ENCODE measurements around the gene NCOR1. TPM values are rescaled to one million over a fixed set of nuclear protein-coding genes. Genes with fewer than 3 reads are reported as not detected.
A peak's percentile ranks its signal among the peaks of the same experiment; 100 is the strongest.

The NCOR1 gene
- total and polyA plus RNA-seq, 2 of the 13 experiments (the other 11 are each of a cell fraction or from before 2014, with no cell fraction given), result 57.0 to 71.7 TPM

GRCh38 chr17:16050844-16051243 lies 164.5 kb downstream of the NCOR1 start:
- no peak overlapping the region for H3K4me3 ChIP-seq (replicated peaks in 1 of 3; ENCODE audit: insufficient read depth in 1 of 3, low read depth in 2 of 3, low read length in 3 of 3)
- ChIA-PET POLR2A (interaction anchor here (1.4 kb wide), 1 partner anchor 9 kb away, joined by 3 read pairs; no protein-coding TSS in a partner anchor), CTCF (ENCODE audit: low intra/inter-chr PET ratio, low total read pairs) (no interaction called here)
- H2AFZ ChIP-seq (ENCODE audit: low read length), result no peak overlapping the region
- no peaks in the 10 kb centered on the region for H4K20me1 ChIP-seq (ENCODE audit: insufficient read depth, low read length)
- H3K4me1 ChIP-seq (ENCODE audit: insufficient read depth, low read length), result no peaks in the 10 kb centered on the region
- FAIRE-seq (no peak), DNase-seq (ENCODE audit: low spot score) (no peak), ATAC-seq (no peak)
- WGBS (ENCODE audit: low lambda C conversion rate), result 96% methylated on average over 6 of the region's 6 CpGs
- no peak overlapping the region for H3K27ac ChIP-seq (ENCODE audit: extremely low read length, insufficient read depth, low read length)
- no TSS peak for BruUV-seq (replicated peaks)
- no peaks in the 10 kb centered on the region for H3K9me3 ChIP-seq (ENCODE audit: low read length)
- no peaks in the 10 kb centered on the region for H3K27me3 ChIP-seq (ENCODE audit: control insufficient read depth in 1 of 2, insufficient read depth in 2 of 2, low read length in 2 of 2)
- no peaks in the 10 kb centered on the region for H3K79me2 ChIP-seq (ENCODE audit: insufficient read depth, low read length)
- intact Hi-C loops (cut with micrococcal nuclease; ENCODE audit: unreplicated experiment), result no loop called here
- TF ChIP-seq SNAPC2 (CRISPR knock-in tag; IDR thresholded peaks at IDR 0.05) (no peak), ZNF121 (CRISPR knock-in tag; IDR thresholded peaks at IDR 0.05) (peak; percentile 39; the same call in 1 of the 2 replicates)
- H3K4me2 ChIP-seq (ENCODE audit: low read depth, low read length), result no peak overlapping the region
- in situ Hi-C loops (cut with HindIII; ENCODE audit: extremely low pct_ligation_motif_present, low pct_unique_long_range_greater_than_20kb), result no loop called here
- peaks cover 13 to 62% of the 10 kb centered on the region in 2 experiments for H3K36me3 ChIP-seq (replicated peaks in 1 of 2; ENCODE audit: control insufficient read depth in 1 of 2, insufficient read depth in 2 of 2, low read length in 2 of 2)
- H3K9ac ChIP-seq (ENCODE audit: insufficient read depth, low read depth, low read length), result no peak overlapping the region

GRCh38 chr17:16048811-16049449 lies 166.4 kb downstream of the NCOR1 start:
- Histone ChIP-seq H3K79me2 (ENCODE audit: insufficient read depth, low read length) (no peaks in the 10 kb centered on the region), H3K9ac (ENCODE audit: insufficient read depth, low read depth, low read length) (no peak overlapping the region), H2AFZ (ENCODE audit: low read length) (no peak overlapping the region), H3K4me2 (ENCODE audit: low read depth, low read length) (no peak overlapping the region), H4K20me1 (ENCODE audit: insufficient read depth, low read length) (no peaks in the 10 kb centered on the region), H3K4me1 (ENCODE audit: insufficient read depth, low read length) (peaks cover 11% of the 10 kb centered on the region), H3K27ac (ENCODE audit: extremely low read length, insufficient read depth, low read length) (no peak overlapping the region), H3K9me3 (ENCODE audit: low read length) (no peaks in the 10 kb centered on the region), H3K27me3 (ENCODE audit: control insufficient read depth in 1 of 2, insufficient read depth in 2 of 2, low read length in 2 of 2) (no peaks in the 10 kb centered on the region), H3K36me3 (replicated peaks in 1 of 2; ENCODE audit: control insufficient read depth in 1 of 2, insufficient read depth in 2 of 2, low read length in 2 of 2) (peaks cover 20 to 60% of the 10 kb centered on the region in 2 experiments), H3K4me3 (replicated peaks in 1 of 3; ENCODE audit: insufficient read depth in 1 of 3, low read depth in 2 of 3, low read length in 3 of 3) (no peak overlapping the region)
- TF ChIP-seq ZGPAT (CRISPR knock-in tag; IDR thresholded peaks at IDR 0.05) (no peak), KAT8 (CRISPR knock-in tag; IDR thresholded peaks at IDR 0.05) (no peak), YEATS4 (CRISPR knock-in tag; IDR thresholded peaks at IDR 0.05; ENCODE audit: borderline replicate concordance) (no peak)
- TF ChIP-seq, protein P1, sequence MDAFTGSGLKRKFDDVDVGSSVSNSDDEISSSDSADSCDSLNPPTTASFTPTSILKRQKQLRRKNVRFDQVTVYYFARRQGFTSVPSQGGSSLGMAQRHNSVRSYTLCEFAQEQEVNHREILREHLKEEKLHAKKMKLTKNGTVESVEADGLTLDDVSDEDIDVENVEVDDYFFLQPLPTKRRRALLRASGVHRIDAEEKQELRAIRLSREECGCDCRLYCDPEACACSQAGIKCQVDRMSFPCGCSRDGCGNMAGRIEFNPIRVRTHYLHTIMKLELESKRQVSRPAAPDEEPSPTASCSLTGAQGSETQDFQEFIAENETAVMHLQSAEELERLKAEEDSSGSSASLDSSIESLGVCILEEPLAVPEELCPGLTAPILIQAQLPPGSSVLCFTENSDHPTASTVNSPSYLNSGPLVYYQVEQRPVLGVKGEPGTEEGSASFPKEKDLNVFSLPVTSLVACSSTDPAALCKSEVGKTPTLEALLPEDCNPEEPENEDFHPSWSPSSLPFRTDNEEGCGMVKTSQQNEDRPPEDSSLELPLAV (CRISPR knock-in tag; conservative IDR thresholded peaks at IDR 0.05; ENCODE audit: low read depth), result no peak
- CTCF ChIA-PET (ENCODE audit: low intra/inter-chr PET ratio, low total read pairs), result no interaction called here
- in situ Hi-C loops (cut with HindIII; ENCODE audit: extremely low pct_ligation_motif_present, low pct_unique_long_range_greater_than_20kb), result no loop called here
- WGBS (ENCODE audit: low lambda C conversion rate), result 96% methylated on average over 14 of the region's 14 CpGs
- POLR2A ChIA-PET, result no interaction called here
- no TSS peak for BruUV-seq (replicated peaks)
- ATAC-seq, result no peak
- no peak for DNase-seq (ENCODE audit: low spot score)
- intact Hi-C loops (cut with micrococcal nuclease; ENCODE audit: unreplicated experiment), result no loop called here
- FAIRE-seq, result no peak
